Endothelial cell of umbilical vein (primary cell): ENCODE data around the gene RASGEF1C. TPM values are rescaled to one million over a fixed set of nuclear protein-coding genes. Genes with fewer than 3 reads are reported as not detected.

Experiments
- BruUV-seq: library from RNA; stranded (reverse); fragments of 400-500 nt; replicated peaks from 2 replicates; lab custom pipeline; 2021; lab: Mats Ljungman, UMichigan
- CTCF ChIA-PET: fragments of 300-600, 350-600 bp; sonication (Branson Sonifier 250); formaldehyde crosslinking; loops from one replicate; lab custom pipeline; 2021; ENCODE audit warnings: antibody characterized with exemption, inconsistent platforms; lab: Charles Lee
- POLR2A ChIA-PET: fragments of 300-600, 350-600 bp; sonication (Branson Sonifier 250); formaldehyde crosslinking; loops from one replicate; lab custom pipeline; 2021; ENCODE audit warnings: antibody characterized with exemption, inconsistent platforms; lab: Charles Lee
- DNase-seq: peaks from one replicate; pipeline ENCODE4 v3.0.0-alpha.2; 2011; ENCODE audit warnings: low read depth, low spot score
- FAIRE-seq: peaks from 2 replicates; lab custom pipeline; 2011; peaks lifted over from hg19 to GRCh38; lab: Jason Lieb, UNC
- H2AFZ ChIP-seq: 2 replicates; pipeline ENCODE4 v1.6.0; 2012; ENCODE audit warnings: low read depth, low read length, control low read depth, inconsistent platforms
- H3K27ac ChIP-seq: 2 replicates; pipeline ENCODE4 v1.5.1; 2011; ENCODE audit warnings: low read depth, mild to moderate bottlenecking, control low read depth, low read length, moderate library complexity; ENCODE audit not compliant: insufficient read depth
- H3K27me3 ChIP-seq, 2 experiments: 2 replicates each; pipeline versions ENCODE4 v1.6.0 to v1.6.1; 2011; ENCODE audit warnings: low read length in 2 of 2, mixed read lengths in 1 of 2; ENCODE audit not compliant: control insufficient read depth in 2 of 2, insufficient read depth in 2 of 2
- H3K36me3 ChIP-seq, 2 experiments: 2 replicates in 1 of 2; 3 replicates in 1 of 2; pipeline ENCODE4 v1.5.1; 2011; ENCODE audit warnings: low read length in 2 of 2, mild to moderate bottlenecking in 1 of 2, moderate library complexity in 1 of 2; ENCODE audit not compliant: control insufficient read depth in 2 of 2, insufficient read depth in 2 of 2; ENCODE audit errors: extremely low read depth in 1 of 2
- H3K4me1 ChIP-seq: 3 replicates; pipeline ENCODE4 v1.5.1; 2011; ENCODE audit warnings: mild to moderate bottlenecking, low read length; ENCODE audit not compliant: control insufficient read depth, insufficient read depth; ENCODE audit errors: extremely low read depth
- H3K4me2 ChIP-seq: 2 replicates; pipeline ENCODE4 v1.6.1; 2011; ENCODE audit warnings: low read length, control low read depth, mixed read lengths; ENCODE audit not compliant: insufficient read depth
- H3K4me3 ChIP-seq, 3 experiments: fragments of 200-600 bp in 1 of 3; sonication (generic), shearing (Covaris generic) in 1 of 3; replicated peaks in 1 of 3; 2 replicates each; pipeline ENCODE4 v1.5.1; 2011 to 2016; ENCODE audit warnings: control low read depth in 3 of 3, low read length in 3 of 3, mild to moderate bottlenecking in 2 of 3, inconsistent platforms in 1 of 3, low read depth in 1 of 3, moderate library complexity in 1 of 3; ENCODE audit not compliant: insufficient read depth in 1 of 3
- H3K79me2 ChIP-seq: 2 replicates; pipeline ENCODE4 v1.6.0; 2012; ENCODE audit warnings: low read length, inconsistent platforms; ENCODE audit not compliant: control insufficient read depth, insufficient read depth
- H3K9ac ChIP-seq: replicated peaks from 2 replicates; pipeline ENCODE3; 2011; ENCODE audit warnings: low read length, control low read depth; ENCODE audit not compliant: insufficient read depth; ENCODE audit errors: extremely low read depth
- H3K9me1 ChIP-seq: replicated peaks from 3 replicates; pipeline ENCODE4 v1.6.0; 2011; ENCODE audit warnings: mild to moderate bottlenecking, low read length; ENCODE audit not compliant: control insufficient read depth, insufficient read depth; ENCODE audit errors: extremely low read depth
- H3K9me3 ChIP-seq: replicated peaks from 2 replicates; pipeline ENCODE4 v1.5.1; 2012; ENCODE audit warnings: low read length, inconsistent platforms; ENCODE audit not compliant: control insufficient read depth, insufficient read depth
- H4K20me1 ChIP-seq: replicated peaks from 2 replicates; pipeline ENCODE3; 2011; ENCODE audit warnings: mild to moderate bottlenecking, low read length; ENCODE audit not compliant: control insufficient read depth, insufficient read depth; ENCODE audit errors: extremely low read depth
- EZH2 ChIP-seq: IDR thresholded peaks from 2 replicates; pipeline ENCODE4 v1.6.1; 2012; ENCODE audit warnings: borderline replicate concordance, low read depth, mild to moderate bottlenecking, moderate library complexity, low read length, inconsistent platforms; ENCODE audit not compliant: severe bottlenecking
- FOS ChIP-seq: IDR thresholded peaks from 2 replicates; pipeline ENCODE4 v1.6.1; 2011; ENCODE audit warnings: mild to moderate bottlenecking, low read length, moderate library complexity, borderline replicate concordance; ENCODE audit not compliant: insufficient read depth
- GATA2 ChIP-seq: IDR thresholded peaks from 2 replicates; pipeline ENCODE4 v1.7.0; 2011; ENCODE audit warnings: low read depth, mild to moderate bottlenecking, moderate library complexity, mixed read lengths, low read length; ENCODE audit not compliant: insufficient read length, insufficient read depth
- JUN ChIP-seq: IDR thresholded peaks from 2 replicates; pipeline ENCODE4 v1.6.1; 2011; ENCODE audit warnings: borderline replicate concordance, low read depth; ENCODE audit not compliant: insufficient read length, insufficient read depth
- MYC ChIP-seq: IDR thresholded peaks from one replicate; pipeline ENCODE4 v1.6.1; 2011; ENCODE audit warnings: mild to moderate bottlenecking, low read depth, low read length
- POLR2A ChIP-seq: IDR thresholded peaks from 2 replicates; pipeline ENCODE4 v1.6.1; 2012; ENCODE audit warnings: low read depth, mild to moderate bottlenecking, control low read depth, low read length
- POLR2AphosphoS5 ChIP-seq: IDR thresholded peaks from 2 replicates; pipeline ENCODE4 v1.6.1; 2012; ENCODE audit warnings: low read depth, mild to moderate bottlenecking, control low read depth, low read length, moderate library complexity; ENCODE audit not compliant: insufficient read depth
- dilution Hi-C: fragments of 300-500 bp; cut with MboI; formaldehyde crosslinking; loops from one replicate; pipeline ENCODE4 v1.15.0; 2019; ENCODE audit warnings: low sequenced_read_pairs; ENCODE audit not compliant: extremely low pct_ligation_motif_present
- intact Hi-C: fragments of 100-400 bp; cut with micrococcal nuclease; formaldehyde crosslinking; loops from one replicate; pipeline ENCODE4 v1.10.0; 2022
- polyA plus RNA-seq, 4 experiments: library from polyadenylated mRNA; depleted of rRNA in 3 of 4; stranded (reverse) in 3 of 4; unstranded in 1 of 4; fragments of >200 nt; gene quantifications; 2 replicates each; pipeline versions ENCODE4 v1.2.1 to v1.2.3, GENCODE V29; 2011 to 2012; ENCODE audit warnings: missing spikeins in 1 of 4
- total RNA-seq: library from RNA; stranded (reverse); gene quantifications from 2 replicates; pipeline ENCODE4 v1.2.3, GENCODE V29; 2021
- TF ChIP-seq, protein P1 (sequence below), 2 donors: IDR thresholded peaks; 1 replicate in 1 of 2; 2 replicates in 1 of 2; pipeline ENCODE4 v1.5.1; 2011; ENCODE audit warnings: low read length in 2 of 2, mild to moderate bottlenecking in 2 of 2, moderate library complexity in 2 of 2, control low read depth in 1 of 2, inconsistent platforms in 1 of 2, low read depth in 1 of 2; ENCODE audit not compliant: insufficient read depth in 1 of 2; ENCODE audit errors: extremely low read depth in 1 of 2
- TF ChIP-seq, protein P2 (sequence below): IDR thresholded peaks from 2 replicates; pipeline ENCODE4 v1.6.1; 2011; ENCODE audit not compliant: insufficient read depth, insufficient read length

The RASGEF1C gene
- total and polyA plus RNA-seq, 2 donors (not counting 3 experiments of a cell fraction or from before 2014, with no cell fraction given) = not detected

DNA sequence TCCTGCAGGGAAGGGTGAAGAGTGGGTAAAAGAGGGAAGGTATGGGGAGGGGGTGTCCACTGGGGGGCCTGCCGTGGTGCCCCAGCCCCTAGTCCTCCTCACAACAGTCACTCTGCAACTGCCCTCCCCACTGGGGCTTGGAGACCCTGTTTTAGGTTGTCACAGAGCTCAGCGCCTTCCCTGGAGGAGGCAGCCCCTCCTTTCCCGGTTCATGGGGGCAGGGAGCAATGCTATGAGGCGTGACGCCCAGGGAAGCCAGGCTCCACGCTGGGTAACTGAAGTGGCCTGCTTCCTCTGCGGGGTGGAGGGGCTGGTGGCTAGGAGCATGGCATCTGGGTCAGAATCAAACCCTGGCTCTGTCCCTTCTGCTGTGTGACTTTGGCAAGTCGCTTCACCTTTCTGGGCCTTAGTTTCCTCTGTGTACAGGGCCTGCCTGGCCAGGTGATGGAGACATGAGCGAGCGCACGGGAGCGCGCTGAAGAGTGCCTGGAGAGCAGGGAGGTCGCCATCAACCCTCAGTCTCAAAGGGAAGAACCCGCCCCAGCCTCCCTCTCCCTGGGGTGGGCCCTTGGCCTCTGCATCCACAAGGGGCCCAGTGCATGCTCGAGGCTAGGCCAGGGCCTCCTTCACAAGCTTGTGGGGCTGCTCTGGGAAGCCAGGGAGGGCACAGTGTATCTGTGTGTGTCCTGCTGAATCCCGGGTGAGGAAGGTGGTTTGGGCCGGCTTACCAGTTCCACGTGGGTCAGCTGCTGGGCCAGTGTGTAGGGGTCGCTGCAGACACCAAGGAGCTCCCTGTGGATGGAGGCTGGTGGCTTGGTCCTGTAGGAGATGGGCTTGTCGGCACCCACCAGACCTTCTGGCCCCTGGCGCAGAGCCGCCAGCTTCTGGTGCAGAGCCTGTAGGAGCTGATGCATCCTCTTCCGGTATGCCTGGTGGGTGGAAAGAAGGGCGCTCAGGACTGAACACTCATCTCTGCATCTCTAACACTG, 81.0 kb downstream of the RASGEF1C start:
- H3K9ac ChIP-seq = no peak overlapping the region
- H3K27ac ChIP-seq = no peak overlapping the region
- no peak for DNase-seq
- peaks cover 0 to 2% of the 10 kb centered on the region in 2 experiments for H3K27me3 ChIP-seq
- dilution Hi-C loops (no loop called here), intact Hi-C loops (loop anchor here (1.0 kb wide), 3 partner anchors 81 to 200 kb away; partner anchors contain the start of gene RASGEF1C)
- H3K4me2 ChIP-seq = no peak overlapping the region
- H3K4me1 ChIP-seq = no peaks in the 10 kb centered on the region
- ChIA-PET CTCF (interaction anchor here (1.0 to 4.9 kb wide), 6 partner anchors 81 to 478 kb away, joined by 3 to 36 read pairs (median 11); partner anchors contain the start of gene RASGEF1C), POLR2A (no interaction called here)
- H3K36me3 ChIP-seq = no peaks in the 10 kb centered on the region
- FAIRE-seq = no peak
- H3K9me3 ChIP-seq = no peaks in the 10 kb centered on the region
- no peak overlapping the region for H3K4me3 ChIP-seq
- TF ChIP-seq, protein P1, sequence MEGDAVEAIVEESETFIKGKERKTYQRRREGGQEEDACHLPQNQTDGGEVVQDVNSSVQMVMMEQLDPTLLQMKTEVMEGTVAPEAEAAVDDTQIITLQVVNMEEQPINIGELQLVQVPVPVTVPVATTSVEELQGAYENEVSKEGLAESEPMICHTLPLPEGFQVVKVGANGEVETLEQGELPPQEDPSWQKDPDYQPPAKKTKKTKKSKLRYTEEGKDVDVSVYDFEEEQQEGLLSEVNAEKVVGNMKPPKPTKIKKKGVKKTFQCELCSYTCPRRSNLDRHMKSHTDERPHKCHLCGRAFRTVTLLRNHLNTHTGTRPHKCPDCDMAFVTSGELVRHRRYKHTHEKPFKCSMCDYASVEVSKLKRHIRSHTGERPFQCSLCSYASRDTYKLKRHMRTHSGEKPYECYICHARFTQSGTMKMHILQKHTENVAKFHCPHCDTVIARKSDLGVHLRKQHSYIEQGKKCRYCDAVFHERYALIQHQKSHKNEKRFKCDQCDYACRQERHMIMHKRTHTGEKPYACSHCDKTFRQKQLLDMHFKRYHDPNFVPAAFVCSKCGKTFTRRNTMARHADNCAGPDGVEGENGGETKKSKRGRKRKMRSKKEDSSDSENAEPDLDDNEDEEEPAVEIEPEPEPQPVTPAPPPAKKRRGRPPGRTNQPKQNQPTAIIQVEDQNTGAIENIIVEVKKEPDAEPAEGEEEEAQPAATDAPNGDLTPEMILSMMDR (IDR thresholded peaks at IDR 0.05; ENCODE audit: extremely low read depth in 1 of 2, insufficient read depth in 1 of 2, low read depth in 1 of 2, low read length in 2 of 2) = no peak
- no peak for TF ChIP-seq JUN
- TF ChIP-seq FOS = no peak
- no peak for TF ChIP-seq POLR2AphosphoS5
- no peak for TF ChIP-seq EZH2
- TF ChIP-seq GATA2 = no peak
- TF ChIP-seq POLR2A = no peak
- TF ChIP-seq MYC = no peak
- TF ChIP-seq, protein P2, sequence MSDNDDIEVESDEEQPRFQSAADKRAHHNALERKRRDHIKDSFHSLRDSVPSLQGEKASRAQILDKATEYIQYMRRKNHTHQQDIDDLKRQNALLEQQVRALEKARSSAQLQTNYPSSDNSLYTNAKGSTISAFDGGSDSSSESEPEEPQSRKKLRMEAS = no peak
- no peaks in the 10 kb centered on the region for H4K20me1 ChIP-seq
- BruUV-seq = no TSS peak
- H2AFZ ChIP-seq = no peak overlapping the region
- no peaks in the 10 kb centered on the region for H3K79me2 ChIP-seq
- no peaks in the 10 kb centered on the region for H3K9me1 ChIP-seq
